HG02678 (cell line): Measurements from ENCODE around the gene RRP7A.
"Not testable (repeated sequence)": the region's sequence is repeated elsewhere in the genome, so short reads cannot be mapped to it uniquely, and the experiment has no call there.

ENCODE experiments used
- ATAC-seq: cut with Tn5 transposase; IDR thresholded peaks from one replicate; pipeline ENCODE4 v1.9.1; 2021; ENCODE audit warnings: mild to moderate bottlenecking, moderate library complexity; ENCODE audit not compliant: unreplicated experiment

The RRP7A gene

DNA sequence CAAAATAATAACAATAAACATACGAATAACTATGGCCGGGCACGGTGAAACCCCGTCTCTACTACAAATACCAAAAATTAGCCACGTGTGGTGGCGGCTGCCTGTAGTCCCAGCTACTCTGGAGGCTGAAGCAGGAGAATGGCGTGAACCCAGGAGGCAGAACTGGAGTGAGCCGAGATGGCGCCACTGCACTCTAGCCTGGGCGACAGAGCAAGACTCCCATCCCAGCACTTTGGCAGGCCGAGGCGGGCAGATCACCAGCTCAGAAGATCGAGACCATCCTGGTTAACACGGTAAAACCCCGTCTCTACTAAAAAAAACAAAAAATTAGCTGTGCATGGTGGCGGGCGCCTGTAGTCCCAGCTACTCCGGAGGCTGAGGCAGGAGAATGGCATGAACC, 17.0 kb upstream of the RRP7A start:
- not testable (repeated sequence) for ATAC-seq

DNA sequence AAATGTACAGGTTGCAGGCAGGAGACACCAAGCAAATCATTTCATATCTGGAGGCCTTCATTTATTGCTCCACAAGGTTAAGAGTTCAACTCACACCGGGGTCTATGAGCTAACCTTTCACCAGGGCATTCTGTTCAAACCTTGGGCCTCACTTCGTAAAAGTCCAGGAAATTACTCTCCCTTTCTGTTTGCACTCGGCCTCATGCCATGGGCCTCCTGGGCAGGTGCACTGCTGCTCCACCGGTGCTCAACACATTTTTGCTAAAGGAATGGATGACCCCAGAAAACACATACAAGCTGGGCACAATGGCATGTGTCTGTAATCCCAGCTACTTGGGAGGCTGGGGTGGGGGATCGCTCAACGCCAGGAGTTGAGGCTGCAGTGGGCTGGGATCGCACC, 16.6 kb upstream of the RRP7A start:
- ATAC-seq = no peak

DNA sequence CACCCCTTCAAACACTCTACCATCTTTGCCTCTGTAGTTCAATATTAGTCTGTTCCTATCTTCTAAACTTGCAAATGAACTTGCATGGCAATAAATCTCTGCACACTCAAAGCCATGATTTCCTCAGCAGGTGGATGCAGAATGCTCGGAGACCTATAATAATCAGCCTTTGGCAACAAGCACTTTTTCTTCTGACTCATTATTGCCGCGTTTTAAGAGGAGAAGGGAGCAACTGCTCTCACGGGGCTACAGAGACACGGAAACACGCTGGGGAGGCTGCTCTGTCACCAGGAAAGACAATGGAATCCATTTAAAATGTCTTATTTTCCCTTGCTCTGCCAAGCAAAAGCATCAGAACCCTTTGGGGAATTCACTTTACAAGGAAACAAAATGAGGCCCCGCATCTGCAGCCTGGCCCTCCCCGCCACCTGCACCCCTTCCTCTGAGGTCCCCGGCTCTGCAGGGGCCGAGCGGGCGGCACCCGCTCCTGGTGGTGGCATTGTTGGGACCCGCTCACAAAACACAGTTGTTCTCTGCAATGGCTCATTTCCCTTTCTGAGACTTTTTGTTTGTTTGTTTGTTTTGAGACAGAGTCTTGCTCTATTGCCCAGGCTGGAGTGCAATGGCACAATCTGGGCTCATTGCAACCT, 15.6 kb upstream of the RRP7A start:
- not testable (repeated sequence) for ATAC-seq

DNA sequence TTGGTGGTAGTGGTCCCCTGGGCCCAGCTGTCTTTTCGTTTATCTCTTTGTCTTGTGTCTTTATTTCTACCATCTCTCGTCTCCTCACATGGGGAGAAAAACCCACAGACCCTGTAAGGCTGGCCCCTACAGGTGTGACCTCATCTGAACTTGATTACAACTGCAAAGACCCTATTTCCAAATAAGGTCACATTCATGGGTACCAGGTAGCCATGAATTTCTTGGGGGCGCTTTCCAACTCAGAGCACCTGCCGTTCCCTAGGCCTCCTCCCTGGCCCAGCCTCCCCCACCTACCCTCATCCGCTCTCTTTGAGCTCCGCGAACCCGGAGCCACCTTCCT, 14.0 kb upstream of the RRP7A start:
- ATAC-seq = no peak

DNA sequence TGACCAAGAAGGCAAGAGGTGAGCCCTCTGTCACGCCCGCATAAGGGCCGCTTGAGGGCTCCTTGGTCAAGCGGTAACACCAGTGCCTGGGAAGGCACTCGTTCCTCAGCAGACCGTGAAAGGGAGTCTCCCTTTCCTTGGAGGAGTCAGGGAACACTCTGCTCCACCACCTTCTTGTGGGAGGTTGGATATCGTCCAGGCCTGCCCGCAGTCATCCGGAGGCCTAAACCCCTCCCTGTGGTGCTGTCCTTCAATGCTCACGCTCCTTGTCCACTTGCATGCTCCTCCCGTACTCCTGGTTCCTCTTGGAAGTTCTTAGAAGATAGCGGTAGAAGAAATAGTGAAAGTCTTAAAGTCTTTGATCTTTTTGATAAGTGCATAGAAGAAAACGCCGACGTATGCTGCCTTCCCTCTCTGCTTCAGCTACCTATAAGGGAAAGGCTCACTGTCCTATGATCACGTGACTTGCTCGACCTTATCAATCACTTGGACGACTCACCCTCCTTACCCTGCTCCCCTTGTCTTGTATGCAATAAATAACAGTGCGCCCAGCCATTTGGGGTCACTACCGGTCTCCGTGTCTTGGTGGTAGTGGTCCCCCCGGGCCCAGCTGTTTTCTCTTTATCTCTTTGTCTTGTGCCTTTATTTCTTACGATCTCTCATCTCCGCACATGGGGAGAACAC, 11.9 kb upstream of the RRP7A start:
- ATAC-seq = not testable (repeated sequence)

DNA sequence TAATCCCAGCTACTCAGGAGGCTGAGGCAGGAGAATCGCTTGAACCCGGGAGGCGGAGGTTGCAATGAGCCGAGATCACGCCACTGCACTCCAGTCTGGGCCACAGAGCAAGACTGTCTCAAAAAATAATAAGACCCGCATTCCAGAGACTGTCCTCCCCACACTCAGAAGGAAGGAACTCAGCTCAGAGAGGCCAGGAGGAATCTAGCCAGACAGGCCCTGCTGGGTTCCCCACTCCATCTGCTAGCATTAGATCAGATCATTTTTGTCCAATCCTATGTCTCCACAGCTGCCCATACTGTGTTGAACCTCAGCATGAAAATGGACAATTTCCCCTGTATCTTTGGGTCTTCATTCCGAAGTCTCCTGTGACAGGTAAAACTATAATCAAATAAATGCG, 9.8 kb upstream of the RRP7A start:
- ATAC-seq = not testable (repeated sequence)

DNA sequence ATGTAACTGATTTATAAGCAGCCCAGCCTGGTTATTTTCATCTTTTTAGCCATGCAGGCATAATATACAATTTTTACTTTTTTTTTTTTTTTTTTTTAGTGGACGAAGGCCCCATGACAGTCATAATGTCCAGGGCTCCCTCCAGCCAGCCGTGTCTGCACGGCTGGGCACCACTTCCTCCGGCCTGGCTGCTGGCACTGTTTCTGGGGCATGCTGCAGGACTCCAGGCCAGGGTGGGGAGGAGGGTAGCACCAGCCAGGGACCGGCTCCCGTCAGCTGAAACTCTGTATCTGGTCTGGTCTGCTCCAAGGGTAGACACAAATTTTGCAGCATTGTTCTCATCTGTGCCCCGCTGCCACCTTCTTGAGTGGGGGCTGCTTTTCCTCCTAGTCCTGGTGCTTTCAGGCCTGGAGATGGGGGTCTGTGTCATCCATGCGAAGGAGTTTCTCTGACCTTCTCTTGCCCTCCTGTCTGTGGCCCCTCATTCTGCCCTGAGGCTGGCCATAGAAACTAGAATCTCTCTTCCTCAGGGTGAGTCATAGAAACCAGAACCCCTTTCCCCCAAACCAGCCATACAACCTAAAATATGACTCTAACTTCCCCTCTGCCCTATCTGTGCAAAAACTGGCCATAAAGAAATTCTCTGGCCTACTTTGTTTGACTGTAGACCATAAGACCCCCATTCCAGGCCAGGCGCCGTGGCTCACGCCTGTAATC, 9.2 kb upstream of the RRP7A start:
- ATAC-seq = no peak

DNA sequence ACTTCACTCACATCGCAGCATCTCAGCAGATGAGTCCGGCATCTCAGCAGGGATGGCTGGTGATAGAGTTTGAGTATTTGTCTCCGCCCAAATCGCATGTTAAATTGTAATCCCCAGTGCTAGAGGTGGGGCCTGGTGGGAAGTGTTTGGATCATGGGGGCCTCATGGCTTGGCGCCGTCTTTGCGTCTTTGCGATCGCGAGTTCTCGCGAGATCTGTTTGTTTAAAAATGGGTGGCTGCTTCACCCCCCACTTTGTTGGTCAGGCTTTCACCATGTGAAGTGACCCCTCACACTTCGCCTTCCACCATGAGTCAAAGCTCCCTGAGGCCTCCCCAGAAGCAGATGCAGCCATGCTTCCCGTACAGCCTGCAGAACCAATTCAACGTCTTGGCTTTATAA, 3.0 kb upstream of the RRP7A start:
- ATAC-seq = no peak

DNA sequence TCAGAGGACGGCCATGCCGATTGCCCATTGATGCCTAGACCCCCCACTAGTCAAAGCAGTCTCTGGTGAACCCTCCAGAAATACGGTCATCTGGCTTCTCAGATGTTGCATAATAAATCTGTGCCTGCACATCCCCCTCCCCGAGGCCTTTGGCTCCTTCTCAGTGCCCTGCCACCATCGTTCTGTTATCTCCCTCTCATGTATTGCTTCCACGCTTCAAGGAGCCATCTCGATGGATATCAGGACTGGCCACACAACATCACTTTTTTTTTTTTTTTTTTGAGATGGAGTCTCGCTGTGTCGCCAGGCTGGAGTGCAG, 1.6 kb upstream of the RRP7A start:
- no peak for ATAC-seq

DNA sequence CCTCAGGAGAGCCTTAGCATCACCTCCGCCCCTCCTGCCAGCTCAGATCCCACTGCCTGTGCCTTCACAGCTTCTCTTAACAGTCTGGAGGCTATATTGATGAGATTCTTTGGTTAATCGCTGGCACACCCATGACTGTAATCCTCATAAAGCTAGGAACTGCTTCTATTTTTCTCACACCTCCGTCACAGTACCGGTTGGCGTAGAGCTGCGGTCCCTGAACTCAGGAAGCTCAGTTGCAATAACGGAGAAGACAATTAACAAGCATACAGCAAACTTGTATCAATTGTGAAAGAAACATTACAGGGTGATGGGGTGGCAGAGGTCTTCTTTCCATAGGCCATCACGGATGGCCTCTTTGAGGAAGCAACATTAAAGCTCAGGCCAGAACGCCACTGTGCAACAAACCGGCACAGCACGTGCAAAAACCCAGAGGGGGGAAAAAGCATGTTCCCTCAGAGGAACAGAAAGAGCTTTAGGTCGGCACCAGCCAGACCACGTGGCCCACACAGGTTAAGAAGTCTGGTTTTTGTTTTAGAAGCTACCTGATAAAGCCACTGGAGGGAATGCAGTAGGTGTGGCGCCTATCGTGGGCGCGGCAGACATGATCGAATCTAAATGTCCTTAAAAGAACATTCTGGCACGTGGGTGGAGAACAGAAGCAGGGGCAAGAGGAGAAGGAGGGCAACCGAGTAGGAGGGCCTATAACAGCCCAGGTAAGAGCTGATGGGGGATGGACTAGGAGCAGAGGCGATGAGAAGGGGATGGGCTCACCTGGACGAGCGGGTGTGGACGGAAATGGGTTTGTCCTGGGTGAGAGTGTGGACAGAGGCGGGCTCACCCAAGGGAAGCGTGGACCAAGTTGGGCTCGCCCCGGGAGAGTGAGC, 715 bp downstream of the RRP7A start:
- ATAC-seq = not testable (repeated sequence)

DNA sequence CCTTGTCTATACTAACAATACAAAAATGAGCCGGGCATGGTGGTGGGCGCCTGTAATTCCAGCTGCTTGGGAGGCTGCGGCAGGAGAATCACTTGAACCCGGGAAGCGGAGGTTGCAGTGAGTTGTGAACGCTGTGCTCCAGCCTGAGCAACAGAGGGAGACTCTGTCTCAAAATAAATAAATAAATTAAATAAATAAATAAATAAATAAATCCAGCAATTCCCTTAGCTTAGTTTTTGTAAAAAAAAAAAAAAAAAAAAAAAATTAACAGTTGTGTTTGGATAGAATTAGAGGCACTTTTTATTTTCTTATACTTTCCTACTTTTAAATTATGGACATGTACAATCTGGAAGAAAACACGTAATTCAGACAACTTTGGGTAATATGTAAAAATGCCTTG, 2.5 kb downstream of the RRP7A start:
- not testable (repeated sequence) for ATAC-seq

DNA sequence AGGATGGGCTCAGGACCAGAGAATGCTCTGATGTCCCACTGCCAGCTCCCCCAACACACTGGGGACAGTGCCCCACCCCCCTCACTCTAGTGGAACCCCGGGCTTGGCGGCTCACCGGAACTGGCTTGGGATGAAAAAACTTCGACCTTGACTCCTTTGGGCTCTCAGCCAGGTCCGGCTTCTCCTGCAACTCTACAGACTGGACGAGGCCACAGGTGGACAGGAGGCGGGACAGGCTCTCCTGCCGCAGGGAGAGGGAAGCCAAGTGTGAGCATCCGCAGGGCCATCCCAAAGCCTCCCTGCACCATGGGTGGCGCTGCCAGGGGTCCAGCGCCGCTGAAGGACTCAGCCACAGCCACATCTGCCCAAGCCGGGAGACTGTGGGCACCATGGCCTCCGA, 3.7 kb downstream of the RRP7A start:
- no peak for ATAC-seq

DNA sequence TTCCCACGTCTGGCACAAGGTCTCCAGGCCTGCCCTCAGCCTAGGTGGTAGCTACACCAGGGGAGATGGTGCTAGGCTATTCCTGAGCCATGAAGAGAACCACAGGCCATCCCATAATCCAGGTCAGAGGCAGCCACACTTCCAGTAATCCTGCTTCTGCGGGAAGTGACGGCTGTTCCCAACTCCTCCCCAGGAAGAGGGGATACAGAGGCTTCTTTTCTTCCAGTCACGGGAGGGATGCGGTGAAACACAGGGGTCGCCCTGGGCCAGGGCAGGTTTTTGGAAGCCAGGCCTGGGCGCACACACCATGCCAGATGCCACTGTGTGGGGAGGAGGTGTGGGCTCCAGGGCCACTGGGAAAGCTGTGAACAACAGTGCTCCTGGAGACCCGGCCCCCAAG, 4.3 kb downstream of the RRP7A start:
- ATAC-seq = not testable (repeated sequence)

DNA sequence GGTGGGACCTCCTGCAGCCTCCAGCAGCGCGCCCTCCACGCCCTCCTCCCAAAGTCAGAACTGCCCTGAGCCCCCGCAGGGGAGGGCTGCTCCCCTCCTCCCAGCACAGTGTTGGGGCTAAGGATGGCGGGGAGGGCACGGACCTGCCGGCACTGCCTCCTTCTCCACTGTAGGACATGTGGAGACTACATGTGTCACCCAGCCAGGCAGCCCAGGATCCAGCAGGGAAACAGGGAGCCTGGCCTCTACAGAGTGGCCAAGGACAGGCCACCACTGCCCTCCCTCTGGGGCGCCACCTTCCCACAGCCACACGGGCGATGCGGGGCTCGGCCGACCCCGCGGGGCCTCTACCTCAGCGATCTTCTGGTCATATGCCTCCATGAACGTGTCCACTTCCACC, 5.3 kb downstream of the RRP7A start:
- ATAC-seq = not testable (repeated sequence)

DNA sequence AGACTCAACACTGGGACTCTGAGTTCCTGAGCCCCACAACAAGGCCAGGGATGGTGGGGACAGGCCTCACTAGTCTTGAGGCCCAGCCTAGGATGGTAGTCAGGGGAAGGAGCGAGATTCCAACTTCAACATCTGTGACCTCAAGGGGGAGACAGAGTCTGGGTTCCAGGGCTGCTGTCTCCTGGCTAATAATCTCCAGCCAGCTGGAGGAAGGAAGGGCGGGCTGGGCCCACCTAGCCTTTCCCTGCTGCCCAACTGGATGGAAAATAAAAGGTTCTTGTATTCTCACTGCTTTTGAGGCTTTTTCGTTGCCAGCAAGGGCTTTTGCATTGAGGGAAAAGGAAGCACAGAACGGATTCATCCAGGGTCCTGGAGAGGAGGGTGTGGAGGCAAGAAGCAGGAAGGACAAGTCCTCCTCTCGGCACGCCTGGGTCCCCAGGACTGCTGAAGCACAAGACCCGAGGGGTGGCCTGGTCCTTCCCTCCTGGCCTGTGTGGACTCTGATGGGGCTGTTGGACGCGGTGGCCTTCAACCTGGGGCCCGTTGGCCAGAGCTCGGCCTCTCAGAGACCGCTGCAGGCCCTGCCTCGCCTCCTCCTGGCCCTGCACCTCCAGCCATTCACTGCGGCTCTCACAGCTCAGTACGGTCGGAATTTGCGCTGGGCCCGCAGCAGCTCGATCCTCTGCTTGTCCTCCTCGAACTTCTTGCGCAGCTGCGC, 7.2 kb downstream of the RRP7A start:
- not testable (repeated sequence) for ATAC-seq

DNA sequence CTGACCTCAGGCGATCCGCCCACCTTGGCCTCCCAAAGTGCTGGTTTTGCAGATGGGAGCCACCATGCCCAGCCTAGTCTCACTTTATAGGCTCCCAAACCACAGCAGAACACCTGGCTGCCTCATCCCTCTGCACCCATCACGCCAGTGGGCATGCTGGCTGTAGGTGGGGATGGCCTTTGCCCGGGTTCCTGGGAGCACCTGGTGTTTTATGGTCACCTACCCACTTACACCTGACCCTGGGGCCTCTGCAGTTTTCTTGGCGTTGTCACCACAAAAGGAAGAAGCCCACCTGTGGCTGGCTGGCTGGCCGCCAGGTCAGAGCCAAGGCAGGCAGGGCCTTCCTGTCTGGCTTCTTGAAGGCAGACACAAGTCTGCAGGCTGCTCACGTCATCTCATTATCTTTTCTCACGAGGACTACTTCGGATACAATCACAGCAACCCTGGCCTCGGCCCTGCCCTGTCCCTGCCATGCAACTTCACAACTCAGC, 8.2 kb downstream of the RRP7A start:
- no peak for ATAC-seq

DNA sequence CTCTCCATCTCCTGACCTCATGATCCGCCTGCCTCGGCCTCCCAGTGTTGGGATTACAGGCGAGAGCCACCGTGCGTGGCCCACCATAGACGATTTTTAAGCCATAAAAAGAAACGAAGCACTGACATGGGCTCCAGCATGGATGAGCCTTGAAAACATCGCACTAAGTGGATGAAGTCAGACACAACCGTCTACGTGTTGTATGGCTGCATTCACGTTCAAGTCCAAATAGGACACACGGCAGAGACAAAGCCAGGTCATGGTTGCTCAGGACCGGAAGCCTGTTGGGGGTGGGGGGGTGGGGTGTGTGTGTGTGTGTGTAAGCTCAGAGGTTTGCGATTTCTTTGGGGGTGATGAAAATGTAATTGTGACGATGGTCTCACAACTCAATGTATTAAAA, 10.0 kb downstream of the RRP7A start:
- ATAC-seq = no peak

DNA sequence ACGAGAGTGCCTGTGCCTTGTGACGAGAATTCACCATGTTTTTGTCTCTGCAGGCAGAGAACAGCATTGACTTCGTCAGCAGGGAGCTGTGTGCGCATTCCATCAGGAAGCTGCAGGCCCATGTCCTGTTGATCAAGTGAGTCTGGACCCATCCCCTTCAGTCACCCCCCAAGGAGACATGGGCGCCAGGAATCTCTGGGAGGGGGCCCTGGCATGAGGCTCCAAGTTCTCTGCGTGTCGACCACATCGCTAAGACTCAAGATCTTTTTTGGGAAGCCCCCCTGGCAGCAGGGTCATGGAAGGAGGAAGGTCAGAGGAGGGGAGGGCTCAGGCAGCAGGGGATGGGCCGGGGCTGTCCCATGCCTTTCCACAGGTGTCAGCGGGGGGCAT, 10.6 kb downstream of the RRP7A start:
- not testable (repeated sequence) for ATAC-seq

DNA sequence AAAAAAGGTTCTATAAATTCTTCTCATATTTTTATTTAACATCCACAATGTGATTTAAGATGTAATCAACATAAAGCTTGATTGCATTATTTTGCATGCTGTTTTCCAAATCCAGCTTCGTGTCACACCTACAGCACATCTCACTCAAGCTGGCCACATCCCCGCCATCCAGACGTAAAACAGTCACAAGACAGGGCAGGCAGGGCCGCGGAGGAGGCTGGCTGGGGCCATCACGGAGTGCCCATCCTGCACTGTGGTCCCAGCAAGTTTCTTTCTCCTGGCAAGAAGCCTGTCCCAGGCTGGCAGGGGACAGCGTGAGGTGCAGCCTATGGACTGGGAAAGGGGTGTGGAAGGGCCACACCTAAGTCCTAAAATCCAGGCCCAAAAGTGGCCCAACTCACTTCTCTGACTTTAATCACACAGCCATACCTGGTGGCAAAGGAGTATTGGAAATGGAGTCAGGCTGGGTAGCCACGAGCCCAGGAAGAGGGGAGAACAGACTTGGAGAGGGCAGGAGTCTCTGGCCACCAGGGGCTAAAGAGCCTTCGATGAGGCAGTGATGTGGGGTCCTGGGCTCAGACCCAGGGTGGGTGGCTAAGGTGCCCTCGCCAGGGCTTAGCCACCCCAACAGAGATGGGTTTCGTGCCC, 11.1 kb downstream of the RRP7A start:
- ATAC-seq = not testable (repeated sequence)

DNA sequence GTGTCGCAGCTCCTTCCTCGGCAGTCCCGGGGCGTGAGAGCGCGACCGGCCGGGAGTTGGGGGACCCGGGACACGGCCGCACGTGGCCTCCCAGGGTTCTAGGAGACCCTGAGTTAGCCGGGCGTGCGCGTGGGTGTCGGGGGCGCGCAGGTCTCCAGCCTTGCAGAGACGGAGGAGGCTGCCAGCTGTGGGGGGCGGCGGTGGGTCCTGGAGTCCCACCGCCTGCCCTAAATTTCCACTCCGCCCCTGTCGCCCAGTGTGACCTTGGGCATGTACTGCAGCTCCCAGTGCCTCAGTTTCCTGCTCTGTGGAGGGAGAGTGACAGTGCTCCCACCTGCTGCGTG, 18.8 kb downstream of the RRP7A start:
- ATAC-seq = no peak
